ENCODE measurements around the gene AACS.
"Not testable (repeated sequence)": the region's sequence is repeated elsewhere in the genome, so short reads cannot be mapped to it uniquely, and the experiment has no call there.

AACS gene

GRCh38 chr12:125061229-125061628, 4.0 kb upstream of the AACS start:
- no peak for ATAC-seq

- ATAC-seq = not testable (repeated sequence)
Measured at GRCh38 chr12:125063522-125063921, 1.7 kb upstream of the AACS start.

GRCh38 chr12:125064492-125064891, 743 bp upstream of the AACS start:
- no peak for ATAC-seq

GRCh38 chr12:125065919-125066570, 810 bp downstream of the AACS start:
- no peak for ATAC-seq

- ATAC-seq = no peak
Measured at GRCh38 chr12:125068391-125068790, 3.2 kb downstream of the AACS start.

- ATAC-seq = no peak
Measured at GRCh38 chr12:125069616-125070015, 4.4 kb downstream of the AACS start.

- ATAC-seq = no peak
Measured at GRCh38 chr12:125070112-125070511, 4.9 kb downstream of the AACS start.

GRCh38 chr12:125070661-125071390, 5.6 kb downstream of the AACS start:
- no peak for ATAC-seq

- no peak for ATAC-seq
Measured at GRCh38 chr12:125071456-125071855, 6.2 kb downstream of the AACS start.

- ATAC-seq = no peak
Measured at GRCh38 chr12:125072496-125072895, 7.3 kb downstream of the AACS start.

GRCh38 chr12:125074294-125074693, 9.1 kb downstream of the AACS start:
- ATAC-seq = not testable (repeated sequence)

- ATAC-seq = no peak
Measured at GRCh38 chr12:125076103-125076502, 10.9 kb downstream of the AACS start.

GRCh38 chr12:125079084-125079483, 13.8 kb downstream of the AACS start:
- no peak for ATAC-seq

- ATAC-seq = no peak
Measured at GRCh38 chr12:125079648-125080645, 14.7 kb downstream of the AACS start.

GRCh38 chr12:125081427-125081826, 16.2 kb downstream of the AACS start:
- ATAC-seq = no peak

GRCh38 chr12:125083072-125083471, 17.8 kb downstream of the AACS start:
- ATAC-seq = no peak

GRCh38 chr12:125088199-125088598, 23.0 kb downstream of the AACS start:
- not testable (repeated sequence) for ATAC-seq

- ATAC-seq = no peak
Measured at GRCh38 chr12:125089083-125089482, 23.8 kb downstream of the AACS start.

GRCh38 chr12:125089626-125090025, 24.4 kb downstream of the AACS start:
- no peak for ATAC-seq

GRCh38 chr12:125090437-125090836, 25.2 kb downstream of the AACS start:
- no peak for ATAC-seq

- ATAC-seq = no peak
Measured at GRCh38 chr12:125091401-125091800, 26.2 kb downstream of the AACS start.

- no peak for ATAC-seq
Measured at GRCh38 chr12:125092108-125092871, 27.1 kb downstream of the AACS start.

Measured in activated CD4-positive, CD25-positive, alpha-beta regulatory T cell treated with anti-CD3 and anti-CD28 coated beads, Interleukin-2, amount 50 U/mL, for 24 hours (primary cell).